SK-N-SH treated with all-trans-retinoic acid at 6 μM for 48 hours (cell line): Measurements from ENCODE around the gene LBHD1.

ENCODE experiments used
- CSDC2 ChIP-seq: fragments of 250-450 bp; sonication (Bioruptor Pico); IDR thresholded peaks from 2 replicates; pipeline ENCODE4 v1.5.0; 2020; ENCODE audit warnings: mild to moderate bottlenecking, moderate library complexity
- OSR1 ChIP-seq: fragments of 250-450 bp; sonication (Bioruptor Pico); IDR thresholded peaks from 2 replicates; pipeline ENCODE4 v1.8.0; 2022; ENCODE audit warnings: moderate library complexity, mild to moderate bottlenecking, inconsistent platforms
- PATZ1 ChIP-seq: fragments of 250-450 bp; sonication (Bioruptor Pico); IDR thresholded peaks from 2 replicates; pipeline ENCODE4 v1.8.0; 2020; ENCODE audit warnings: mild to moderate bottlenecking, moderate library complexity, borderline replicate concordance
- RARB ChIP-seq: fragments of 250-450 bp; sonication (Bioruptor Pico); IDR thresholded peaks from 2 replicates; pipeline ENCODE4 v1.8.0; 2021; ENCODE audit warnings: mild to moderate bottlenecking, moderate library complexity
- TSHZ2 ChIP-seq: fragments of 250-450 bp; sonication (Bioruptor Pico); IDR thresholded peaks from 2 replicates; pipeline ENCODE4 v1.5.0; 2020; ENCODE audit warnings: mild to moderate bottlenecking, moderate library complexity
- TF ChIP-seq, protein P1 (sequence below): fragments of 250-450 bp; sonication (Bioruptor Pico); IDR thresholded peaks from 2 replicates; pipeline ENCODE4 v1.5.1; 2020; ENCODE audit warnings: low read depth, mild to moderate bottlenecking, moderate library complexity

GRCh38 chr11:62715150-62716130 lies 43.4 kb upstream of the LBHD1 start:
- TF ChIP-seq PATZ1 (CRISPR knock-in tag): no peak
- TF ChIP-seq RARB (CRISPR knock-in tag): no peak
- TF ChIP-seq OSR1 (CRISPR knock-in tag): no peak
- no peak for TF ChIP-seq TSHZ2 (CRISPR knock-in tag)
- TF ChIP-seq, protein P1, sequence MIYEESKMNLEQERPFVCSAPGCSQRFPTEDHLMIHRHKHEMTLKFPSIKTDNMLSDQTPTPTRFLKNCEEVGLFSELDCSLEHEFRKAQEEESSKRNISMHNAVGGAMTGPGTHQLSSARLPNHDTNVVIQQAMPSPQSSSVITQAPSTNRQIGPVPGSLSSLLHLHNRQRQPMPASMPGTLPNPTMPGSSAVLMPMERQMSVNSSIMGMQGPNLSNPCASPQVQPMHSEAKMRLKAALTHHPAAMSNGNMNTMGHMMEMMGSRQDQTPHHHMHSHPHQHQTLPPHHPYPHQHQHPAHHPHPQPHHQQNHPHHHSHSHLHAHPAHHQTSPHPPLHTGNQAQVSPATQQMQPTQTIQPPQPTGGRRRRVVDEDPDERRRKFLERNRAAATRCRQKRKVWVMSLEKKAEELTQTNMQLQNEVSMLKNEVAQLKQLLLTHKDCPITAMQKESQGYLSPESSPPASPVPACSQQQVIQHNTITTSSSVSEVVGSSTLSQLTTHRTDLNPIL (CRISPR knock-in tag): no peak
- TF ChIP-seq CSDC2: no peak
